Choroid plexus epithelial cell (primary cell): ENCODE results near the gene CISD3.

Source experiments
- DNase-seq: peaks from one replicate; pipeline ENCODE4 v3.0.0-alpha.2; 2010; ENCODE audit warnings: low read depth
- H3K4me3 ChIP-seq: 2 replicates; pipeline ENCODE4 v1.5.1; 2011; ENCODE audit warnings: low read depth, mild to moderate bottlenecking, control low read depth, low read length, moderate library complexity
- TF ChIP-seq, protein P1 (sequence below): conservative IDR thresholded peaks from 2 replicates; pipeline ENCODE4 v1.5.1; 2011; ENCODE audit warnings: low read depth, mild to moderate bottlenecking, control low read depth, inconsistent platforms, low read length, moderate library complexity

The CISD3 gene

GRCh38 chr17:38713456-38714075 is 16.6 kb upstream of the CISD3 start:
- no peak overlapping the region for H3K4me3 ChIP-seq
- TF ChIP-seq, protein P1, sequence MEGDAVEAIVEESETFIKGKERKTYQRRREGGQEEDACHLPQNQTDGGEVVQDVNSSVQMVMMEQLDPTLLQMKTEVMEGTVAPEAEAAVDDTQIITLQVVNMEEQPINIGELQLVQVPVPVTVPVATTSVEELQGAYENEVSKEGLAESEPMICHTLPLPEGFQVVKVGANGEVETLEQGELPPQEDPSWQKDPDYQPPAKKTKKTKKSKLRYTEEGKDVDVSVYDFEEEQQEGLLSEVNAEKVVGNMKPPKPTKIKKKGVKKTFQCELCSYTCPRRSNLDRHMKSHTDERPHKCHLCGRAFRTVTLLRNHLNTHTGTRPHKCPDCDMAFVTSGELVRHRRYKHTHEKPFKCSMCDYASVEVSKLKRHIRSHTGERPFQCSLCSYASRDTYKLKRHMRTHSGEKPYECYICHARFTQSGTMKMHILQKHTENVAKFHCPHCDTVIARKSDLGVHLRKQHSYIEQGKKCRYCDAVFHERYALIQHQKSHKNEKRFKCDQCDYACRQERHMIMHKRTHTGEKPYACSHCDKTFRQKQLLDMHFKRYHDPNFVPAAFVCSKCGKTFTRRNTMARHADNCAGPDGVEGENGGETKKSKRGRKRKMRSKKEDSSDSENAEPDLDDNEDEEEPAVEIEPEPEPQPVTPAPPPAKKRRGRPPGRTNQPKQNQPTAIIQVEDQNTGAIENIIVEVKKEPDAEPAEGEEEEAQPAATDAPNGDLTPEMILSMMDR, result no peak
- DNase-seq, result no peak

DNA sequence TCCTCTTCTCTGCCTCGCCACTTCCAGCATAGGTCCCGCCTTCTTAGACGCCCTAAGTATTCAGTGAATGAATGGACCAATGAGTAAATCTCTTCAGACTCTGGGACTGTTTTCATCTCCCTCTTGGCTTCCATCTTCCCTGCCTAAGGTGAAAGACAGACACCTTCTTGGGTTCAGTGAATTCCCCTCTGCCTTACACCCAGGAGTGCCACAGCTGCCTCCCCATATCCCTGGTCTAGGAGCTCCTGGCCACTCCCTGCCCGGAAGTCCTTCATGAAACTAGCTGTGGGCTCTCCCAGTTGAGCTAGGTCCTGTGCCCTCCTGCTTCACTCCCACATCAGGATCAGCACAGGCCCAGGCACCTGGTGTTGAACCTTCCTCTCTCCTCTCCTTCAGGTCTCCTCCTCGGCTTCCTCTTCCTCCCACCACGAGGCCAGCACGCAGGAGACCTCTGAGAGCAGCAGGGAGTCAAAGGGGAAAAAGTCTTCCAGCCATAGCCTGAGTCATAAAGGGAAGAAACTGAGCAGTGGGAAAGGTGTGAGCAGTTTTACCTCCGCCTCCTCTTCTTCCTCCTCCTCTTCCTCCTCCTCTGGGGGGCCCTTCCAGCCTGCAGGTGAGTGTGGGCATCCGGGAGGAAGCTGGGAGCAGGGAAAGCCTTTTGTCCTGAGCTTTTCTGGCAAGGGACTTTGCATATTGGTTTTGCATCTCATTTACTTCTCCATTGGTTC is 14.8 kb upstream of the CISD3 start:
- H3K4me3 ChIP-seq, result no peak overlapping the region
- TF ChIP-seq, protein P1, result no peak
- no peak for DNase-seq

GRCh38 chr17:38716368-38717005 is 13.7 kb upstream of the CISD3 start:
- no peak overlapping the region for H3K4me3 ChIP-seq
- DNase-seq, result no peak
- TF ChIP-seq, protein P1, result no peak

GRCh38 chr17:38717139-38717745 is 12.9 kb upstream of the CISD3 start:
- TF ChIP-seq, protein P1, result no peak
- H3K4me3 ChIP-seq, result no peak overlapping the region
- no peak for DNase-seq

GRCh38 chr17:38719289-38719942 is 10.7 kb upstream of the CISD3 start:
- H3K4me3 ChIP-seq, result no peak overlapping the region
- no peak for DNase-seq
- TF ChIP-seq, protein P1, result no peak

DNA sequence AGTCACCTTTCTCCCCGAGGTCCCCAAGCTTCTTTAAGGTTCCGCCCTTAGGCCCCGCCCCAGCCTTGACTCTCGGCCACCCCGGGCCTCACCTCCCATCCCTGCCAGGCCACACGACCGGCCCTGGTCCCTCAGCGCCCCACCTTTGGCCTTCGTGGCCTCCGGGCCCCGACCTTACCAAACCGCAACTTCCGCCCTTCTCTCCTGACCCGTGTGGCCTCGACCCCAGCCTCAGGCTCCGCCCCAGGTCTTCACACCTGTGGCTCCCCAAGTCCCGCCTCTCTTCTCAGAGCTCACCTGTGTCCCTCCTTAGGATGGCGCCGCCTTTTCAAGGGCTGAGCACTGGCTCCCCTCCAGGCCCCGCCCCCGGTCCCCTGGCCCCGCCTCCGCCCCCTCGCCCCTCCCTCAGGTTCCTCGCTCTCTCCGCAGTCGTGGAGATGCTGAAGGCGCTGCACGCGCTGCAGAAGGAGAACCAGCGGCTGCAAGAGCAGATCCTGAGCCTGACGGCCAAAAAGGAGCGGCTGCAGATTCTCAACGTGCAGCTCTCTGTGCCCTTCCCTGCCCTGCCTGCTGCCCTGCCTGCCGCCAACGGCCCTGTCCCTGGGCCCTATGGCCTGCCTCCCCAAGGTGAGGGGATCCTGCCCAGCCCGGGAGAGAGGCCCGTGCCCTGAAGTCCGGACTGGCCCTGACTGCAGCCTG is 10.0 kb upstream of the CISD3 start:
- H3K4me3 ChIP-seq, result no peak overlapping the region
- DNase-seq, result no peak
- TF ChIP-seq, protein P1, result no peak
